Endometrial microvascular endothelial cells (primary cell): ENCODE data around the gene PKD1. TPM values are rescaled to one million over a fixed set of nuclear protein-coding genes. Genes with fewer than 3 reads are reported as not detected.

Experiments
- in situ Hi-C: cut with HindIII; loops from 2 replicates; pipeline ENCODE4 v1.10.0; 2017; ENCODE audit warnings: low sequenced_read_pairs, low pct_unique_long_range_greater_than_20kb; ENCODE audit errors: inconsistent ontology term
- total RNA-seq: library from RNA; depleted of rRNA; stranded (reverse); fragments of >200 nt; gene quantifications from one replicate; pipeline ENCODE4 v1.2.3, GENCODE V29; 2015; ENCODE audit errors: inconsistent ontology term

PKD1 gene
- total RNA-seq, 1 donor from 2014 or later: 53.8 TPM

- in situ Hi-C loops: no loop called here
These were observed 38.7 kb downstream of the PKD1 start for GRCh38 chr16:2096853-2097595.

GRCh38 chr16:2095918-2096582 lies 39.6 kb downstream of the PKD1 start:
- in situ Hi-C loops: no loop called here

GRCh38 chr16:2095315-2095853 lies 40.3 kb downstream of the PKD1 start:
- in situ Hi-C loops: no loop called here

GRCh38 chr16:2093793-2094192 lies 41.9 kb downstream of the PKD1 start:
- in situ Hi-C loops: no loop called here

GRCh38 chr16:2092866-2093265 lies 42.8 kb downstream of the PKD1 start:
- in situ Hi-C loops: no loop called here

- in situ Hi-C loops: no loop called here
These were observed 43.5 kb downstream of the PKD1 start for GRCh38 chr16:2092256-2092620.

- in situ Hi-C loops: no loop called here
These were observed 44.0 kb downstream of the PKD1 start for GRCh38 chr16:2091547-2092255.

GRCh38 chr16:2090777-2091546 lies 44.7 kb downstream of the PKD1 start:
- in situ Hi-C loops: no loop called here

GRCh38 chr16:2090481-2090776 lies 45.3 kb downstream of the PKD1 start:
- in situ Hi-C loops: no loop called here

- in situ Hi-C loops: no loop called here
These were observed 45.8 kb downstream of the PKD1 start for GRCh38 chr16:2089706-2090480.

- in situ Hi-C loops: no loop called here
These were observed 46.8 kb downstream of the PKD1 start for GRCh38 chr16:2088759-2089358.

GRCh38 chr16:2087748-2088631 lies 47.7 kb downstream of the PKD1 start:
- in situ Hi-C loops: no loop called here

- in situ Hi-C loops: no loop called here
These were observed 48.6 kb downstream of the PKD1 start for GRCh38 chr16:2086812-2087747.

GRCh38 chr16:2086106-2086742 lies 49.5 kb downstream of the PKD1 start:
- in situ Hi-C loops: no loop called here

GRCh38 chr16:2085669-2086068 lies 50.0 kb downstream of the PKD1 start:
- in situ Hi-C loops: no loop called here
